Fibroblast of pulmonary artery (primary cell): ENCODE measurements around the gene PRDX3.

Experiments
- DNase-seq: peaks from one replicate; pipeline ENCODE4 v3.0.0-alpha.2; 2010; ENCODE audit warnings: low read depth
- H3K4me3 ChIP-seq: replicated peaks from 2 replicates; pipeline ENCODE4 v1.5.1; 2011; ENCODE audit warnings: low read depth, mild to moderate bottlenecking, control low read depth, low read length, moderate library complexity
- CTCF ChIP-seq: IDR thresholded peaks from 2 replicates; pipeline ENCODE4 v1.5.1; 2011; ENCODE audit warnings: mild to moderate bottlenecking, control low read depth, low read length, inconsistent platforms; ENCODE audit errors: missing control alignments

PRDX3 gene

GRCh38 chr10:119129721-119130120 lies 48.9 kb downstream of the PRDX3 start:
- no peak for DNase-seq

GRCh38 chr10:119125942-119126341 lies 52.7 kb downstream of the PRDX3 start:
- H3K4me3 ChIP-seq = no peak overlapping the region
- no peak for DNase-seq
- no peak for TF ChIP-seq CTCF

More at GRCh38 chr10:119129721-119130120, 48.9 kb downstream of the PRDX3 start:
- H3K4me3 ChIP-seq = no peak overlapping the region
- TF ChIP-seq CTCF = no peak

GRCh38 chr10:119120875-119121274 lies 57.7 kb downstream of the PRDX3 start:
- DNase-seq = no peak
- TF ChIP-seq CTCF = no peak
- H3K4me3 ChIP-seq = no peak overlapping the region

GRCh38 chr10:119120413-119120867 lies 58.2 kb downstream of the PRDX3 start:
- TF ChIP-seq CTCF = no peak
- no peak for DNase-seq
- no peak overlapping the region for H3K4me3 ChIP-seq

- no peak for DNase-seq
- H3K4me3 ChIP-seq = no peak overlapping the region
- no peak for TF ChIP-seq CTCF
Measured at GRCh38 chr10:119119400-119119799, 59.2 kb downstream of the PRDX3 start.

- DNase-seq = no peak
- no peak overlapping the region for H3K4me3 ChIP-seq
- no peak for TF ChIP-seq CTCF
Measured at GRCh38 chr10:119118231-119118630, 60.4 kb downstream of the PRDX3 start.
